Bone marrow (tissue), 2 donors: ENCODE data around the gene ANKK1.

Source experiments
- DNase-seq, 2 donors: peaks; one replicate each; lab custom pipeline; 2025; lab: John Stamatoyannopoulos, UW

Gene ANKK1

GRCh38 chr11:113377681-113378412, 9.7 kb upstream of the ANKK1 start:
- no peak for DNase-seq

GRCh38 chr11:113378692-113379091, 8.9 kb upstream of the ANKK1 start:
- DNase-seq: no peak

GRCh38 chr11:113382121-113382520, 5.5 kb upstream of the ANKK1 start:
- DNase-seq: no peak

GRCh38 chr11:113384551-113384950, 3.0 kb upstream of the ANKK1 start:
- no peak for DNase-seq

- no peak for DNase-seq
These were observed 1.8 kb upstream of the ANKK1 start for GRCh38 chr11:113385749-113386148.

- no peak for DNase-seq
These were observed 713 bp upstream of the ANKK1 start for GRCh38 chr11:113386866-113387265.

- no peak for DNase-seq
These were observed 1.7 kb downstream of the ANKK1 start for GRCh38 chr11:113389272-113389671.

- no peak for DNase-seq
These were observed 4.8 kb downstream of the ANKK1 start for GRCh38 chr11:113392236-113392921.

- no peak for DNase-seq
These were observed 6.0 kb downstream of the ANKK1 start for GRCh38 chr11:113393501-113393985.

- DNase-seq: no peak
These were observed 7.3 kb downstream of the ANKK1 start for GRCh38 chr11:113394919-113395318.

- DNase-seq: no peak
These were observed 8.3 kb downstream of the ANKK1 start for GRCh38 chr11:113395782-113396336.

- no peak for DNase-seq
These were observed 9.1 kb downstream of the ANKK1 start for GRCh38 chr11:113396690-113397089.

GRCh38 chr11:113397212-113397611, 9.6 kb downstream of the ANKK1 start:
- no peak for DNase-seq

- no peak for DNase-seq
These were observed 10.2 kb downstream of the ANKK1 start for GRCh38 chr11:113397821-113398220.

- no peak for DNase-seq
These were observed 11.3 kb downstream of the ANKK1 start for GRCh38 chr11:113398669-113399430.

GRCh38 chr11:113400631-113401230, 13.2 kb downstream of the ANKK1 start:
- DNase-seq: no peak

GRCh38 chr11:113401718-113402117, 14.1 kb downstream of the ANKK1 start:
- no peak for DNase-seq

- DNase-seq: no peak
These were observed 17.4 kb downstream of the ANKK1 start for GRCh38 chr11:113404859-113405430.

- DNase-seq: no peak
These were observed 18.3 kb downstream of the ANKK1 start for GRCh38 chr11:113405724-113406478.

- DNase-seq: no peak
These were observed 19.6 kb downstream of the ANKK1 start for GRCh38 chr11:113407163-113407562.

- no peak for DNase-seq
These were observed 20.6 kb downstream of the ANKK1 start for GRCh38 chr11:113408206-113408605.
